Fibroblast of villous mesenchyme (primary cell): Measurements from ENCODE around the gene ZXDC. TPM values are rescaled to one million over a fixed set of nuclear protein-coding genes. Genes with fewer than 3 reads are reported as not detected.

Experiments used
- DNase-seq: peaks from one replicate; pipeline ENCODE4 v3.0.0-alpha.2; 2010; ENCODE audit warnings: low read depth
- H3K4me3 ChIP-seq: 2 replicates; pipeline ENCODE4 v1.5.1; 2011; ENCODE audit warnings: low read depth, mild to moderate bottlenecking, low read length
- CTCF ChIP-seq: IDR thresholded peaks from 2 replicates; pipeline ENCODE4 v1.5.1; 2012; ENCODE audit warnings: low read depth, mild to moderate bottlenecking, low read length; ENCODE audit not compliant: insufficient read depth
- total RNA-seq: library from RNA; depleted of rRNA; stranded (reverse); fragments of >200 nt; gene quantifications from 2 replicates; pipeline ENCODE4 v1.2.3, GENCODE V29; 2012

Gene ZXDC
- total RNA-seq, 1 donor, result 17.7 TPM

DNA sequence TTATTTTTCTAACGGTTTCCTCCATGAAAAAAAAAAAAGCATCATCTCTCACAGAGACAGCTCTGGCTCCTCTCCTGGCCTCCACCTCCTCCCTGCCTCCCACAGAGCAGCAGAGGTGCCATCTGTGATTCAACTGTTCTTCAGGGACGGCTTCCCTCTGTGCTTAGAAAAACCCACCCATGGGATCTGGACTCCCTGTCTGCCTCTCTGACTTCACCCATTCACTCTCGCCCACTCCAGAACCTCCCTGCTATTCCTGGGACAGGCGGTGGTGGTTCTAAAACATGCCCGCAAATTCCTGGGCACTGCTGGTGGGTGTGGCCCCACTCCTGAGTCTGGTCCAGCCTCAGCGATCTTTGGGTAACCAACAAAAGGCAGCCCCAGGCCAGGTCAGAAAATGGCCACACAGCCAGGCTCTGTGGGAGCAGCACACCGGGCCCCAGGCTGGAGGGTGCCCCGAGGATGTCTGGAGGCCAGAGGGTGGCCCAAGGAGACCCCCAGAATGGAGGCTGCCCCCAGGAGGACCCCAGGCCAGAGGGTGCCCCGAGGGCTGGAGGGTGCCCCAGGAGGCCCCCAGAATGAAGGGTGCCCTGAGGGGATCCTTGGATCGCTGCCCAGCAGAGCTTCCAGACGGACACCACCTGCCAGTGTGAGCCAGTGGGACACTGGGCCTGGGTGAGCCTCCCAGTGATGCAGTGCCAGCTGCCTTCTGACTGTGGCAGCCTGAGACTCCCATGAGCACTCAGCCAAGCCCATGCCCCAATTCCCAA lies 45.6 kb upstream of the ZXDC start:
- DNase-seq, result no peak
- TF ChIP-seq CTCF, result no peak
- no peak overlapping the region for H3K4me3 ChIP-seq

DNA sequence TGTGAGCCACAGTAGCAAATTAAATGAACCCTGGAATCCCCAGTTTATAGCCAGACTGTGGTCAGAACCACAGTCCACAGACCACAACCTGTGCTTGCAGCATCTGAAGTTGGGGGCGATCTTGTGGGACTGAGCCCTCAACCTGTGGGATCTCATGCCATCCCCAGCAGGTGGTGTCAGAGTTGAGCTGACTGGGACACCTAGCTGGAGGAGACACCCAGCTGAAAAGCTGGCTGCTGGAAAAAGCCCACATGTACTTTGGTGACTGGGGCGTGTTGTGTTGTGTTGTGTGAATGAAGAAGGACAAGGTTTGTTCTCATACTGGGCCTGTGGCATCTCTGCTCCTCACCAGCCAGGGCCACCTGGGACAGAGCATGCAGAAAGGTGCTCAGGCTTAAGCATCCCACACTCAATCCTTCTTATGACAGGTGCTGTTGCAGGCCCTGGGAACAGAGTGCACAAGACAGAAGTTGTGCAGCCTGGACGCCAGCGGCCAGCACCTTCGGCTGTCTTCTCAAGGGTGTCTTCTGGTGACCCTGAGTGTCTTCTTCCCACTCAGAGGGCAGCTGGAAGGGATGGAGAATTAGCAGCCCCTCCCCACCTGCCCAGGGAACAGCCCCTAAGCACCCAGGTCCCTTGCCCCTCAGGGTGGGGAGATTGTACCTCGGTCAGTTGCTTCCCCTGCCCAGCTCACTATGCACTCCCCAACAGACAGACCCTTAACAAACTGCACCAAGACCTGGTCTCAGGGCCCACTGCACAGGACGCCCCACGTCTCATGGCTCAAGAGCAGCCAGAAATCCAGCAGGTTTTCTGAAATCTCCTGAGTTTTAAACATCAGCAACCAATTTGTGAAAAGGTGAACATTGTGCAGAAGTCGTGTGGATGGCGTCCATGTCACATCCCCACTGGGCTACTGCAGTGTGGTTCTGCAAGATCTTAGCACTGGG lies 44.1 kb upstream of the ZXDC start:
- no peak for DNase-seq
- no peak for TF ChIP-seq CTCF
- H3K4me3 ChIP-seq, result no peak overlapping the region

DNA sequence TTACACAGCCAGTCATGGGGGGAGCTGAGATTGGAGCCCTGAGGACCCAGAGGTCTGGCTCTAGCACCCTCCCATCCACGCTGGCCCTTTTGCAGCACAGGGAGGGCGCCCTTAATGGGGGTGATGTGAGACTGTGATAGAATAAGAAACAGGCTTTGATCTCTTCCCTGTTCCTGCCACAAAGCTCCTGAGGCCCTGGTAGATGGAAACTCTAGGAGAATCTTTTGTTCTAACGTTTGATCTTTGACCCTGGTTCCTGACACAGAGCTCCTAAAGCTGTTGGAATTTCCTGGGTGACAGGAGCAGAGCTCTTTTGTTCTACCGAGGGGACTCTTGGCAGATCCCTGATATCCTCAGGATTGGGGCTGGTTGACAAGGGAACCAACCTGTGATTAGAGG lies 43.1 kb upstream of the ZXDC start:
- H3K4me3 ChIP-seq, result no peak overlapping the region
- no peak for TF ChIP-seq CTCF
- no peak for DNase-seq

- no peak for TF ChIP-seq CTCF
- no peak for DNase-seq
- no peak overlapping the region for H3K4me3 ChIP-seq
Observed at GRCh38 chr3:126517986-126518778, 42.5 kb upstream of the ZXDC start.

DNA sequence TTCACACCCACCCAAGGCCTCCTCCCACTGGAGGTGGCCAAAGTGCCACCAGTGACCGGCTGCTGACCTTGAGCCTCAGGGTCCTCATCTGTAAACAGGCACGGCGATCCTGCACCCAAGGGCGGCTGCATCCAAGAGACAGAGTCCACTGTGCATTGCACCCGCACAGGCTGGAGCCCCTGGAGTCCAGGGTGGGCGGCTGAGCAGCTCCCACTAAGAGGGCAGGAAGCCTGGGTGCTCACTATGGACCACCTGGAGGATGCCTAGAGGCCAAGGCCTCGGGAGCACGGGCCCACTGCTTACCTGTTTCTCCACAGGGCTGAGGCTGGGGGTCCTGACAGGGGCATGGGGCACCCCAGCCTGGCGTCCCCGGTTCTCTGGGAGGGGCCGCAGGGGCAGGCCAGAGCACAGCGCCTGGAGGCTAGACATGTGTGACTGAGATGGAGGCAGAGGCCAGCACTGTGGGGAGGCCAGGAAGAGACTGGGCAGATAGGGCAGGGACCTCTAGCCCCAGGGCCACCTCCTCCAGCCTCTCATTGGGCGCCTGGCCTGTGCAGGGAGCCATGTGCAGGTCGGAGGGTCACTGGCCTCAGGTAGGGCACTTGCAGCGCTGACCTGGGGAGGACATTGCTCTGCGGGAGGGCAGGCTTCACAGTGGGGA lies 41.7 kb upstream of the ZXDC start, which contains the start of gene UROC1:
Gene UROC1 (minus strand): TSS at position 483 of the 661 bp plus-strand sequence. CDS start 54 bp downstream, at position 429.
- DNase-seq, result no peak
- H3K4me3 ChIP-seq, result no peak within 1 kb of the TSS
- TF ChIP-seq CTCF, result no peak

- no peak for DNase-seq
- no peak for TF ChIP-seq CTCF
- no peak overlapping the region for H3K4me3 ChIP-seq
Observed at GRCh38 chr3:126516936-126517290, 41.2 kb upstream of the ZXDC start.
